D721Med (cell line): ENCODE data around the gene MPZL1.

Experiments used
- DNase-seq: peaks from one replicate; pipeline ENCODE4 v3.0.0; 2011; ENCODE audit warnings: low spot score; ENCODE audit not compliant: insufficient read length
- FAIRE-seq: peaks from 2 replicates; lab custom pipeline; 2011; peaks lifted over from hg19 to GRCh38; lab: Jason Lieb, UNC
- TF ChIP-seq, protein P1 (sequence below): IDR thresholded peaks from 2 replicates; pipeline ENCODE4 v1.5.1; 2012; ENCODE audit warnings: mild to moderate bottlenecking, control low read depth; ENCODE audit not compliant: insufficient read depth; ENCODE audit errors: missing control alignments

Gene MPZL1

DNA sequence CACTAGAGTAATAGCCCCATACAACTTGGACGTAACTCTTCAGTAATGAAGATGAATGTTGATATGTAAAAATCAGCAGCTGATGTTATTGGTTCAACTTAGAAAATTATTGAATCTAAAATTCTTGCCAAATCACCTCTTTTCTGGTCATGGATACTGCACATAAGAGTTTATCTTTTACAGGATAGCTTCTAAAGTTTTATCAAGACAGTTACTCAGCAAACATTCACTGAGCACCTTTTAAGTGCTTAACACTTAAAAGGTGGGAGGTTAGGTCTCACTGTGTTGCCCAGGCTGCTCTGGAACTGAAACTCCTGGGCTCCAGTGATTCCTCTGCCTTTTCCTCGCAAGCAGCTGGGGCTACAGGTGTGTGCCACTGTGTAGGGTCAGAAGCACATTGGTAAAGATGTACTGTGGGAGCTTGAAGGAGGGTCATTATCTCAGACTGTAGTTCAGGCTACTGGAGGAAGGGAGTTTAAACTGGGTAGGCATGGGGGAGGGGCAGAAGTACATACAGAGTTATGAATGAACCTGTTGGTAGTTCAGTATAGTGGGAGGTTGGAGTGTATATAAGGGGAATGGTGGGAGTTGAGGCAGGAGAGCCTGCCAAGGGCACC, 2.0 kb downstream of the MPZL1 start:
- DNase-seq (no peak), FAIRE-seq (peak; percentile 11)
- TF ChIP-seq, protein P1, sequence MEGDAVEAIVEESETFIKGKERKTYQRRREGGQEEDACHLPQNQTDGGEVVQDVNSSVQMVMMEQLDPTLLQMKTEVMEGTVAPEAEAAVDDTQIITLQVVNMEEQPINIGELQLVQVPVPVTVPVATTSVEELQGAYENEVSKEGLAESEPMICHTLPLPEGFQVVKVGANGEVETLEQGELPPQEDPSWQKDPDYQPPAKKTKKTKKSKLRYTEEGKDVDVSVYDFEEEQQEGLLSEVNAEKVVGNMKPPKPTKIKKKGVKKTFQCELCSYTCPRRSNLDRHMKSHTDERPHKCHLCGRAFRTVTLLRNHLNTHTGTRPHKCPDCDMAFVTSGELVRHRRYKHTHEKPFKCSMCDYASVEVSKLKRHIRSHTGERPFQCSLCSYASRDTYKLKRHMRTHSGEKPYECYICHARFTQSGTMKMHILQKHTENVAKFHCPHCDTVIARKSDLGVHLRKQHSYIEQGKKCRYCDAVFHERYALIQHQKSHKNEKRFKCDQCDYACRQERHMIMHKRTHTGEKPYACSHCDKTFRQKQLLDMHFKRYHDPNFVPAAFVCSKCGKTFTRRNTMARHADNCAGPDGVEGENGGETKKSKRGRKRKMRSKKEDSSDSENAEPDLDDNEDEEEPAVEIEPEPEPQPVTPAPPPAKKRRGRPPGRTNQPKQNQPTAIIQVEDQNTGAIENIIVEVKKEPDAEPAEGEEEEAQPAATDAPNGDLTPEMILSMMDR, result no peak

DNA sequence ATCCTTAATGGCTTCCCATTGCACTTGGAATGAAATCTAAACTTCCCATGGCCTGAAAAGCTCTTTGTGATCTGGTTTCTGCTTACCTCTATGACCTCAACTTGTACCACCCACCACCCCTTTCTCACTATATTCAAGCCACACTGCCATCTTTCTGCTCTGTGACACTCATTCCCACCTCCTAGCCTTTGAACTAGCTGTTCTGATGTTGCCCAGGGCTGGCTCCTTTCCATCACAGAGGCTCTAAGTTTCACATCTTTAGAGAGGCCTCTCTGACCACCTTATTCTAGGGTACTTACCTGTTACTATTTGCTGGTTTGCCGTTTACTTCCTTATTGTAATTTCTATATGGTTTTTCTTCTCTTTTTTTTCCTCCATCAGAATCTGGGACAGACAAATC, 4.2 kb downstream of the MPZL1 start:
- FAIRE-seq, result no peak

DNA sequence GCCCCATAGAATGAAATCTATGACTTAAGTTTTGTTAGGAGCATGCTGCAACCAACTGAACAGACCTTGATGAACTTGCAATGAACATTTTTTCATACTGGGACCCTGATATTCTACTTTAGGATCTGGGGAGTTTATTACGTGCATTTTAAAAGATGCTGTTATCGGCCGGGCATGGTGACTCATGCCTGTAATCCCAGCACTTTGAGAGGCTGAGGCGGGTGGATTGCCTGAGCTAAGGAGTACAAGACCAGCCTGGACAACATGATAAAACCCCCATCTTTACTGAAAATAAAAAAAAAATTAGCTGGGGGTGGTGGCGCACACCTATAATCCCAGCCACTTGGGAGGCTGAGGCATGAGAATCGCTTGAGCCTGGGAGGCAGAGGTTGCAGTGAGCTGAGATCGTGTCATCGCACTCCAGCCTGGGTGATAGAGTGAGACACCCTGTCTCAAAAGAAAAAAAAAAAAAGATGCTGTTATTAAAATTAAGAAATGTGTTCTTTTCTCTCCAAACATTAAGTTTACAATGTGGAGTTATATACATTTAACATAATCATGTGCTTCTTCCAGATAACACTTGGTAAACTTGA, 7.1 kb downstream of the MPZL1 start:
- TF ChIP-seq, protein P1, result no peak
- no peak for DNase-seq
- FAIRE-seq, result no peak

More for the DNA sequence above, 4.2 kb downstream of the MPZL1 start:
- TF ChIP-seq, protein P1, result no peak
- DNase-seq, result no peak

DNA sequence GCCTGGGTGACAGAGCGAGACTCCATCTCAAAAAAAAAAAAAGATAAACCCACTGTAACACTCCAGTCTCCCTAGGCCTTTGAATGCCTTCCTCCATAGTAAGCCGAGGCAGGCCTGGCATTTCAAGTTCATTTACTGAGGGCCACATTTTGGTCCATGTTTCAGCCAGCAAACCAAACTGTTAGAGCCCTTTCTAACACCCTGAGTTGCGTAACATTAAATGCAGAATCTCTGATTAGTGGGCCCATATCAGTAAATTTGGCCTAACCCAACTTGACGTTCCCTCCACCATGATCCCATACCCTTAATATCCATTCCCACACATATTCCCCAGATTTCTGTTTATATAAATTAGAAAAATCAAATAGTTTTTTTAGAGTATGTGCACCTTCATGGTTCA, 12.4 kb downstream of the MPZL1 start:
- DNase-seq (no peak), FAIRE-seq (no peak)
- TF ChIP-seq, protein P1, result no peak

DNA sequence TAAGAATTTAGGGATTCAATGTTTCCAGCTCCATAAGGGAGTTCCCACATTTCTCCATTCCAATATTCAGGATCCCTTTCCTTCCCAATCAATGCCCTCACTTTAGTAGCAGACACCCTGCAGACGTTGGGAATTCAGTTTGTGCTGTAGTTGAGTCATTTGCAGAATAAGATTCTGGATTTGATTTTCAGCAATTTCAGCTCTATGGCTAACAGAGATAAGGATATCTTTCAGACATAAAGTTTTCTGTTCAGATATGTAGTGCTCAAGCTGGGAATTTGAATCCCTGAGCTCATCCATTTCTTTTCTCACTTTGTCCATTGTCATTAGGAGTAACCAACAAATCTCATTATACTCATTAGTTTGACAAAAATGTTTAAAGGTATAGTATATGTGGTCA, 13.1 kb downstream of the MPZL1 start:
- DNase-seq (no peak), FAIRE-seq (no peak)
- TF ChIP-seq, protein P1, result no peak

DNA sequence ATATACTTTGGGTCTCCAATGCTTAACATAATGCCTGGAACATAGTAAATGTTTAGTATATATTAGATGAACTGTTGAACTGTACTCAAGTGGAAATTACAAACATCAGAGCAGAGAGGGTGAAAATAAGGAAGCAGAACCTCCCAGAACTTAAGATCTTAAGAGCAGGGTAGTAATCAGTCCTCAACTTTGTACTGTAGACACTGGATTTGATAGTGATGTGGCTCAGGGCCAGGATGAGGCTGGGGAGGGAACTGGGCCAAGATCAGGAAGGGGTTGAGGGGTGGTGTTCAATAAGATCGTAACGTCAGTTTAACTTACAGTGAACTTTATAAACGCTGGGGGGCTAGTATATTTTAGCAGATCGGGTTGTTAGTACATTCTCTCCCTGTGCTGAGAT, 15.4 kb downstream of the MPZL1 start:
- DNase-seq (no peak), FAIRE-seq (no peak)
- TF ChIP-seq, protein P1, result no peak

DNA sequence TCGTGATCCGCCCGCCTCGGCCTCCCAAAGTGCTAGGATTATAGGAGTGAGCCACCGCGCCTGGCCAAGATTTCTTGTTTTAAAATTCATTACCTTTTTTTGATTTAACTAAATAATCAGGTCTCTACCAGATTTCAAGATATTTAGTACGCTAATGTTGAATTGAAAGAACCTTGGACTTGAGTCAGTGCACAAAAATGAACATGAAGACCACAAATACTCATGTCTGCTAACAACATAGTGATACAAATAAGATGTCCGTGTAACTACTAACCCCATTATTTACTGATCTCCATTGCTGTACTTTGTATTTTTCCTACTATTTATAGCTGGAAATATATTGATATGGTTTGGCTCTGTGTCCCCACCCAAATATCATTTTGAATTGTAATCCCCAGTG, 16.4 kb downstream of the MPZL1 start:
- no peak for FAIRE-seq

More for the DNA sequence above, 16.4 kb downstream of the MPZL1 start:
- DNase-seq, result no peak
- TF ChIP-seq, protein P1, result no peak
